GM12801 (cell line): ENCODE results near the gene TRAF3.

Source experiments
- TF ChIP-seq, protein P1 (sequence below): IDR thresholded peaks from one replicate; pipeline ENCODE4 v1.5.1; 2011; ENCODE audit warnings: control low read depth; ENCODE audit not compliant: insufficient read length; ENCODE audit errors: extremely low read depth

TRAF3 gene

DNA sequence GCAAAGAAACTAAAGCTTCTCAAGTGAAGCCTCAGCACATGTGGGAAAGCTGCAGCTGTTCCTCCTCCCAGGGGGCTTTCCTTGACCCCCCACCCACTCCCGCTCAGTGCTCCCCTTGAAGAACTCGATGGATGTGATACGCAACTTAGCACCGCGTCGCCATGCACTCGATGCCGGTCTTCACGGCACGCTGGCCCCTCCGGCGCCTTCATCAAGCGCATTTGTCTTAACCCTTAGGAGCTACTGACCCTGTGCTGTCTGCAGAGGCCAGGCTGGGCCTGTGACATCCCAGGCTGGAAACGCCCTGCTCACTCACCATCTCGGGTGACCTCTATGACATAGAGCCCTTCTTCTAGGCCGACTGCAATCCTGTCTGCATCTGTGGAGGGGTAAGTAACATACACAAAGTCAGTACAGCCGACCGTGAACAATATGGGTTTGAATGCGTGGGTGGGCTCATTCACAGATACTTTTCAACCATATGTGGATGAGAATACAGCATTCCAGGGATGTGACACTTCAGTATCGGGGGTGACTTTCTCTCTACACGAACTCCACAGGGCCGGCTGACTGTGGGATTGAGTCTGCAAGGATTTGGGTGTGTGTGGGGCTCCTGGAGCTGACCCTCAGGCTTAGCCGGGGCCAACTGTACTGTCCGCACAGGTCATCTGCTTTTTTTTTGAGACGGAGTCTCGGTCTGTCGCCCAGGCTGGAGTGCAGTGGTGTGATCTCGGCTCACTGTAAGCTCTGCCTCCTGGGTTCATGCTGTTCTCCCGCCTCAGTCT lies 168.3 kb downstream of the TRAF3 start:
- TF ChIP-seq, protein P1, sequence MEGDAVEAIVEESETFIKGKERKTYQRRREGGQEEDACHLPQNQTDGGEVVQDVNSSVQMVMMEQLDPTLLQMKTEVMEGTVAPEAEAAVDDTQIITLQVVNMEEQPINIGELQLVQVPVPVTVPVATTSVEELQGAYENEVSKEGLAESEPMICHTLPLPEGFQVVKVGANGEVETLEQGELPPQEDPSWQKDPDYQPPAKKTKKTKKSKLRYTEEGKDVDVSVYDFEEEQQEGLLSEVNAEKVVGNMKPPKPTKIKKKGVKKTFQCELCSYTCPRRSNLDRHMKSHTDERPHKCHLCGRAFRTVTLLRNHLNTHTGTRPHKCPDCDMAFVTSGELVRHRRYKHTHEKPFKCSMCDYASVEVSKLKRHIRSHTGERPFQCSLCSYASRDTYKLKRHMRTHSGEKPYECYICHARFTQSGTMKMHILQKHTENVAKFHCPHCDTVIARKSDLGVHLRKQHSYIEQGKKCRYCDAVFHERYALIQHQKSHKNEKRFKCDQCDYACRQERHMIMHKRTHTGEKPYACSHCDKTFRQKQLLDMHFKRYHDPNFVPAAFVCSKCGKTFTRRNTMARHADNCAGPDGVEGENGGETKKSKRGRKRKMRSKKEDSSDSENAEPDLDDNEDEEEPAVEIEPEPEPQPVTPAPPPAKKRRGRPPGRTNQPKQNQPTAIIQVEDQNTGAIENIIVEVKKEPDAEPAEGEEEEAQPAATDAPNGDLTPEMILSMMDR, result no peak

DNA sequence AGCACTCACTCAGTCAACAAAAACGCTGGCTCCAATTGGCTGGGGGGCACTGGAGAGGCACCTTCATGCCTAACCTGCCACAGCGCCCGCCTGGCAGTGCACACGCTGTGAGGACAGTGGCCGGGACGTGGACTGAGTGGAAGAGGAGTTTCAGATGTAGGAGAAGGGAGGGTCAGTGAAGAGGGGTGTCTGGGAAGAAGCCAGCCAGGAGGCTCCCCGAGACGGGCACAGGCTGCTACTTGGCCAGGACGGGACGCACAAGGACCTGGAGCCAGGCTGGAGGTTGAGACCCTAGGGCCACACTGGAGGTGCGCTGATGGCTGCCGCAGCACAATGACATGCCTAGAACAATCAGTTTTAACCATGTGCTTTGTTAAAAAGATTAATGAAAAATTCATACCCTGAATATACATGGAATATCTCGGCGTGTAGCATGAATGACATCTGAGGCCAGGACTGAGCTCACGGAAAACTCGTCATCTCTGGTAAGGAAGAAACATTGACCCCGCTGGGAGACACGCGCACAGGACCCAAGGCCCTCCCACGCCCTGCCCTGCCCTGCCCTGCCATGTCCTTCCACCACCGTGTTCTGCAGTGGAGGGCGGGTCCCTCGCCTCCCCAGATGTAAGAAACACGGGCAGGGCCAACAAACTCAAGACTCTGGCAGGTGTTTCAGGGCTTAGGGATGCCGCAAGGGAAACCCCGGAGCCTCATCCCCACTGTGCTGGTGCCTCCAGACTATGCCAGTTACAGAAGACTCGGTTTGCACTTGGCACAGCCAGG lies 170.3 kb downstream of the TRAF3 start:
- TF ChIP-seq, protein P1, result no peak

- TF ChIP-seq, protein P1, result no peak
Measured at GRCh38 chr14:102948698-102949061, 171.4 kb downstream of the TRAF3 start.

GRCh38 chr14:102949062-102949800 lies 172.0 kb downstream of the TRAF3 start:
- TF ChIP-seq, protein P1, result no peak

DNA sequence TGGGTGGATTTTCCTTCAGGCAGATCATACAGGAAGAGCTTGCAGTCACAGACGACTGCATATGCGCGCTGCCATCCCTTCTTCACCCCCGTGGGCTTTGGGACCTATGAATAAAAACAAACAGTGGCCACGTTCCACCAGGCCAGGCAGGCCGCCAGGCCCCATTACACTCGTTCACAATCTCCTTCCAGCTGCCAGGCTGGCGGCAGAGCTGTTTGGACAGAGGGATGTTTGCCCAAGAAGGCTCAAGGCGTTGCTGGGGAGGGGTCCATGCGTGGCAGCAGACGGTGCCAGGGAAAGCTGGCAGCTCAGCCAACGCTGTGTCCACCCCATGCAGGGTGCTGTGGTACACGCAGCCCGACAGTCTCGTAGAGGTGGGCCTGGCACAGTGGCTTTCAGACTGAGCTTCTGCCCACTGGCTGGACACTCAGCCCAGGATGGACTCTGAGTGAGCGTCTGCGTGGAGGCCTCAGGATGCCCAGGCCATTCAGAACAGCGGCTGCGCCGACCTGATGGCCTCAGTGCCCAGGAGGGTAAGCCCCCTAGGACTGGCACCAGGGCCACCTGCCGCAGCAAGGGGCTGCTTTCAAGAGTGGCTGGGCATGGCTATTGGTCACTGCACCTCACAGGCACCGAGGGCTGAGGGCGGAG lies 172.7 kb downstream of the TRAF3 start:
- TF ChIP-seq, protein P1, result no peak

DNA sequence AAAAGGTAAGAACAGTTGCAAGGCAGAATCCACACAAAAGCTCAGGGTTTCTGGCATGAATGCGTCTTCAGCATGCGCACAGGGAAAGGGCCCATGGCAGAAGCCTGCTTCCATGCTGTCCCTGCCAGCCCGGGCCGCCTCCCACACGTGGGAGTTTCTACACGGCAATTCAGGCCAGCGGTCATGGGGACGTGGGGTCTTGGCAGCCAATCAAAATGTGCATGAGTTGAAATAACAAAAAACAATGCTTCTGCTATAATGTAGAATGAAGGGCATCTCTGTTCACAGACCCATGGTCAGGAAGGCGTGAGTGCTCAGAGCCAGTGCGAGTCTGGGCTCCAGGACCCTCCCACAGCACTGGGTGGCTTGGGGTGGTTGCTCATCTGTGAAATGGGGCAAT lies 173.8 kb downstream of the TRAF3 start:
- TF ChIP-seq, protein P1, result no peak

GRCh38 chr14:102951799-102952198 lies 174.6 kb downstream of the TRAF3 start:
- TF ChIP-seq, protein P1, result no peak
